PC-3 (cell line): Measurements from ENCODE around the gene ACER3.

ENCODE experiments used
- EZH2phosphoT487 ChIP-seq: fragments of 300-600 bp; sonication (generic); IDR thresholded peaks from 2 replicates; pipeline ENCODE4 v1.6.1; 2018; ENCODE audit warnings: mild to moderate bottlenecking, antibody characterized with exemption, low read length, borderline replicate concordance
- TF ChIP-seq, protein P1 (sequence below): fragments of 300-600 bp; sonication (generic); conservative IDR thresholded peaks from 2 replicates; pipeline ENCODE4 v1.5.1; 2017; ENCODE audit warnings: antibody characterized with exemption, low read depth, mild to moderate bottlenecking, low read length

DNA sequence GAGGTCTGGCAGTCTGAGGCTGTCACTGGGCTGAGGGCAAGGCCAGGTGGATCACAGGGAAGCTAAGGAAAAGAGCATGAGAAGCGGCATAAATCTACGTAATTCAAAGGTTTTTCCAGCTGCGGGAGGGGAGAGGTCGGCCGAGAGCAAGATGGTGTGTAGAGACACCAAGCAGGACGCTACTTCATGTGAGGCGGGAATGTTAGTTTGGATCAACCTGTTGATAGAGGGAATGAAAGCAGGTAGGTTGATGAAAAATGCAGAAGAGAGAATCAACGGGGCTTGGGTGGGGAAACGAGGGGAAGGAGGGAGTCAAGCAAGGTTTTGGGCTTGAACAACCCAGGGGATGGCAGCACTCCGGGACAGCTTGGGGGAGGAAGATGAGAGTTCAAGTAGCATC, 176.3 kb downstream of the ACER3 start:
- TF ChIP-seq EZH2phosphoT487, result no peak
- TF ChIP-seq, protein P1, sequence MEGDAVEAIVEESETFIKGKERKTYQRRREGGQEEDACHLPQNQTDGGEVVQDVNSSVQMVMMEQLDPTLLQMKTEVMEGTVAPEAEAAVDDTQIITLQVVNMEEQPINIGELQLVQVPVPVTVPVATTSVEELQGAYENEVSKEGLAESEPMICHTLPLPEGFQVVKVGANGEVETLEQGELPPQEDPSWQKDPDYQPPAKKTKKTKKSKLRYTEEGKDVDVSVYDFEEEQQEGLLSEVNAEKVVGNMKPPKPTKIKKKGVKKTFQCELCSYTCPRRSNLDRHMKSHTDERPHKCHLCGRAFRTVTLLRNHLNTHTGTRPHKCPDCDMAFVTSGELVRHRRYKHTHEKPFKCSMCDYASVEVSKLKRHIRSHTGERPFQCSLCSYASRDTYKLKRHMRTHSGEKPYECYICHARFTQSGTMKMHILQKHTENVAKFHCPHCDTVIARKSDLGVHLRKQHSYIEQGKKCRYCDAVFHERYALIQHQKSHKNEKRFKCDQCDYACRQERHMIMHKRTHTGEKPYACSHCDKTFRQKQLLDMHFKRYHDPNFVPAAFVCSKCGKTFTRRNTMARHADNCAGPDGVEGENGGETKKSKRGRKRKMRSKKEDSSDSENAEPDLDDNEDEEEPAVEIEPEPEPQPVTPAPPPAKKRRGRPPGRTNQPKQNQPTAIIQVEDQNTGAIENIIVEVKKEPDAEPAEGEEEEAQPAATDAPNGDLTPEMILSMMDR, result no peak
